Hepatocyte (in vitro differentiated cells): ENCODE results near the gene DENND1A.

ENCODE experiments used
- CTCF ChIP-seq: fragments of 200-600 bp; sonication (generic); IDR thresholded peaks from 2 replicates; pipeline ENCODE4 v1.5.1; 2016; ENCODE audit warnings: antibody characterized with exemption, mild to moderate bottlenecking; ENCODE audit not compliant: poor library complexity
- EZH2phosphoT487 ChIP-seq: fragments of 200-600 bp; sonication (generic); IDR thresholded peaks from one replicate; pipeline ENCODE4 v1.6.1; 2018; ENCODE audit warnings: antibody characterized with exemption, mild to moderate bottlenecking, low read depth, moderate library complexity; ENCODE audit not compliant: unreplicated experiment, severe bottlenecking

- TF ChIP-seq CTCF (no peak), EZH2phosphoT487 (no peak)
Measured at GRCh38 chr9:123591283-123591682, 338.6 kb downstream of the DENND1A start.
